Epithelial cell of esophagus (primary cell): Measurements from ENCODE around the gene COL6A5.

Source experiments
- DNase-seq: peaks from one replicate; pipeline ENCODE4 v3.0.0; 2010; ENCODE audit warnings: low read depth
- H3K4me3 ChIP-seq: 2 replicates; pipeline ENCODE4 v1.5.1; 2011; ENCODE audit warnings: mild to moderate bottlenecking, low read length, control low read depth
- TF ChIP-seq, protein P1 (sequence below): IDR thresholded peaks from 2 replicates; pipeline ENCODE4 v1.5.1; 2011; ENCODE audit warnings: low read depth, mild to moderate bottlenecking, low read length, control low read depth, inconsistent platforms; ENCODE audit not compliant: insufficient read depth; ENCODE audit errors: missing control alignments

Gene COL6A5

DNA sequence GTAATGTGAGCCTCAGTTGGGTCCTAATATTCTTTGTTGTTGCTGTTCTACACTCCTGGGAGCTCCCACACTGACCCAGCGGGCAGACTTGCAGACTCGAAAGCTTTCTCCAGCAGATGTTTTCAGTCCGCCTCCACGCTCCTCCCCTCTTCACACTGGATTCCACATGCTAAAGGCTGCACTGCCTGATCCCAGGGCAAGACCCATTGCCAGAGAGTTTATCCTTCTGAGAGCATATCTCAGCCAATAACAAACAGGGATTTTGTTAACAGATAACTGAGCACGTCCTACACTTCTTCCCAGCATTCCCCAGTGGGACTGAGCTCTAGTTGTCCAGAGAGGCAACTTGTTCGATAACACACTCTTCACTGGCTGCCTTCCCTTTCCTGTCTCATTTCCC is 163.5 kb downstream of the COL6A5 start:
- H3K4me3 ChIP-seq, result no peak overlapping the region
- DNase-seq, result no peak
- TF ChIP-seq, protein P1, sequence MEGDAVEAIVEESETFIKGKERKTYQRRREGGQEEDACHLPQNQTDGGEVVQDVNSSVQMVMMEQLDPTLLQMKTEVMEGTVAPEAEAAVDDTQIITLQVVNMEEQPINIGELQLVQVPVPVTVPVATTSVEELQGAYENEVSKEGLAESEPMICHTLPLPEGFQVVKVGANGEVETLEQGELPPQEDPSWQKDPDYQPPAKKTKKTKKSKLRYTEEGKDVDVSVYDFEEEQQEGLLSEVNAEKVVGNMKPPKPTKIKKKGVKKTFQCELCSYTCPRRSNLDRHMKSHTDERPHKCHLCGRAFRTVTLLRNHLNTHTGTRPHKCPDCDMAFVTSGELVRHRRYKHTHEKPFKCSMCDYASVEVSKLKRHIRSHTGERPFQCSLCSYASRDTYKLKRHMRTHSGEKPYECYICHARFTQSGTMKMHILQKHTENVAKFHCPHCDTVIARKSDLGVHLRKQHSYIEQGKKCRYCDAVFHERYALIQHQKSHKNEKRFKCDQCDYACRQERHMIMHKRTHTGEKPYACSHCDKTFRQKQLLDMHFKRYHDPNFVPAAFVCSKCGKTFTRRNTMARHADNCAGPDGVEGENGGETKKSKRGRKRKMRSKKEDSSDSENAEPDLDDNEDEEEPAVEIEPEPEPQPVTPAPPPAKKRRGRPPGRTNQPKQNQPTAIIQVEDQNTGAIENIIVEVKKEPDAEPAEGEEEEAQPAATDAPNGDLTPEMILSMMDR, result no peak

DNA sequence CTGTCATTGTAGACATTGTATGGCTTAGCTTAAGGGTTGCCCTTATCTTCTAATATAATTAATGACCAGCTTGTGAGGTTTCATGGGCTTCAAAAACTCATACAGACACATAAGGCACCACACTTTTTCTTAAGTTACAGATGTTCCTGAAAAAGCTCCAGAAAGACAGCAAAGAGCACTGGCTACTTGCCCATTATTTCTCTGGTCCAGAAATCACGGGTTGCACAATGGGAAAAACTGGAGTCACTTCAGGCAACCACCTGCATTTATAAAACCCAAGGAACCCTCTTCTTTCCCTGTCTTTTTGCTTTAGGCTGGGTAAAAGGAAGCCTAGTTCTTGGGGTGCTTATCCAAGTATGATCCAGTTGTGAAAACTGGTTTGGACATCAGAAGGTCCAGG is 169.2 kb downstream of the COL6A5 start:
- no peak for DNase-seq
- TF ChIP-seq, protein P1, result no peak
- no peak overlapping the region for H3K4me3 ChIP-seq

DNA sequence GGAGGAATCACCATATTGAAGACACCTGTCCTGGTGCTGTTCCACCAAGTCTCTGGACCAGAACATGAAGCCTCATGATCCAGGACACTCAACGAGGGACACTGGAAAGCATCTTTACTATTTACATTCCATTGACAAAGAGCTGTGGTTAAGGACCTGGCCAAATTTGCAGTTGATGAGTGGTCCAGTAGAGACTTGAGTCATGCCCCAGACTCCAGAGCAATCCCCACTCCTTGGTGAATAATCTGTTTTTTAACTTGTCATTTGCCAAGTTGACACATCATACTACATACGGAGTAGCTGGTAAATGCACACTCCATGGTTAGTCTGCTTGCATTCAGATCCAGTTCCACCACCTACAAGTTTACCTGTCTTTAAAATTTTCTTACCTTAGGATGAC is 170.3 kb downstream of the COL6A5 start:
- TF ChIP-seq, protein P1, result no peak
- DNase-seq, result no peak
- no peak overlapping the region for H3K4me3 ChIP-seq

DNA sequence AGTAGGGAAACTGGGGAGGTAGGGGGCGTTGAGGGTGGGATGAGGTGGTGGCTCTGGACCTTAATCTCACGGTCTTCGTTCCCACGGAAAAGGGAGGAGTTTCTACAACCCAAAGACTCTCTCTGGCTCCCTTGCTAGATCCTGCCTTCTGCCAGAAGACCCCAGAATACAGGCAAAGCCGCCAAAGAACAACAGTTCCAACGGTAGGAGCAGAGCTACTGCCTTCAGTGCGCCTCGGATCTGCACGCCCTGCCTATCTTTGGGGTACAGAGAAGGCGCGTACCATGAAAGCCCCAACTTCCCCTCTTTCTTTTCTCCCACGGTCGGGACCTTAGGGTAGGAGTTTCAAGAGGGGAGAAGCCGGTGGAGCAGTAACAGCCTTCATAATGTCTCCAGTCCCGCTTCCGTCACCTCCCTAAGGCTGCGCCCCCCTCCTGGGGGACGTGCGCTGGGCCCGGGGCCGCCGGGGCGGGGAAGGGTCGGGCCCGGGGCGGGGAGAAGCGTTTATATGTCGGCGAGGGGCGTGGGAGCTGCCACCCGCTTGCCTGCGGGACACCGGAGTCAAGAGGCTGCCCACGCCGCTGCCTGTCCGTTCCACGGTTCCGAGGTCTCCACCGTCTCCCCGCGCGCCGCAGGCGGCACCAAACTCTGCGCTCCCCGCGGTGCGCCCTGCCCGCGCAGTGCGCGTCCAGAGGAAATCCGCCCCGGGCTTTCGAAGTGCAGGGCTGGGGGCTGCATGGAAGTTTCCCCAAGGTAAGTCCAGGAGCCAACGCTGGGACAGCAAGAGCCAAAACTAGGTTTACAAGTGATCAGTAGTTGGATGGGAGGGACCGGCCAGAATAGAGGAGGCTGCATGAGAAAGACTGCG is 171.4 kb downstream of the COL6A5 start, which contains the start of gene COL6A6:
Gene COL6A6 (plus strand): TSS at position 533 of the 868 bp plus-strand sequence. CDS start 43,188 bp downstream, outside the sequence.
- H3K4me3 ChIP-seq, result no peak within 1 kb of the TSS
- DNase-seq, result no peak
- TF ChIP-seq, protein P1, result no peak

DNA sequence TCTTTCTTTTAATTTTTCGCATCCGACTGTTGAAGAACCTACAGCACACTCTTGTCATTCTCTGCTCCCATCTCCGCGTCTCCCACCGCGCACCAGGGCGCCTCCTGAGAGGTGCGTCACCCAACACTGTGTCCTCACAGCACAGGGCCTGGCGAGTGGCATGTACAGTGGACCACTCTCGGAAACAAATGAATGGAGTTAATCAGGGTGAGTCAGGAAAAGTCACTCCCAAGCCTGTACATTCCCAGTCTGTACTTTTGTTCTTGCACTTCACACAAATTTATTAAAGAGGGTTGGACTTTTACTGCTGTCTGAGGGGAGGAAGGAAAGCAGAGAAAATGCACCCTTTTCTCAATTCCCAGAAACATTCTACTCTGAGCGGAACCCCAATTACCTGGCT is 172.1 kb downstream of the COL6A5 start:
- TF ChIP-seq, protein P1, result no peak
- no peak overlapping the region for H3K4me3 ChIP-seq

DNA sequence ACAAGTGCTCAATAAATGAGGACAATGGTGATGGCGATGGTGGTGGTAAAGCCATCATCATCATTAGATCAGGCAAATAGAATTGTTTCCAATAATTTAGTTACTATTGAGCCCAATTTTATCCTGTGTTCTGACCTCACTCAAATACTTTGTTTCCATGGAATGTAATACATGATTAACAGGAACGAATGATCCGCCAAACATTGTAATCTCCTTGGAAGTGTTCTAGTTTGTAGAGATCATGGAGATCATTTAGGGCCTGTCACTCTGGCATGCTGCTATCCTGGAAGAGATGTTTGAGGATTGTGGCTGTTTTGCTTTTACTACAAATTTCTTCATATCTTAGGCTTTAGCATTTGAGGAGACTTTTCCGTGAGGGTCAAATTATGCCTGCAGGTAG is 174.3 kb downstream of the COL6A5 start:
- DNase-seq, result no peak
- TF ChIP-seq, protein P1, result no peak
- H3K4me3 ChIP-seq, result no peak overlapping the region

More for the DNA sequence above, 172.1 kb downstream of the COL6A5 start:
- DNase-seq, result peak; percentile 24
